Spleen (tissue), 11 donors: ENCODE data around the gene CNN2. TPM values are rescaled to one million over a fixed set of nuclear protein-coding genes. Genes with fewer than 3 reads are reported as not detected.
A peak's percentile ranks its signal among the peaks of the same experiment; 100 is the strongest.

Source experiments
- DNase-seq: peaks from one replicate; pipeline ENCODE4 v3.0.0-alpha.2; 2020
- H3K27ac ChIP-seq, 8 donors: fragments of 200-600 bp; sonication (generic) in 7 of 8; 1 replicate in 4 of 8; 2 replicates in 4 of 8; pipeline versions ENCODE4 v1.5.0 to v1.8.0; 2016 to 2021; ENCODE audit warnings: inconsistent platforms in 4 of 8, mild to moderate bottlenecking in 4 of 8, moderate library complexity in 1 of 8
- H3K27me3 ChIP-seq, 7 donors: fragments of 200-600 bp; sonication (generic) in 6 of 7; replicated peaks in 1 of 7; 1 replicate in 4 of 7; 2 replicates in 3 of 7; pipeline versions ENCODE4 v1.5.0 to v1.8.0; 2016 to 2021; ENCODE audit warnings: inconsistent platforms in 3 of 7, mild to moderate bottlenecking in 1 of 7
- H3K36me3 ChIP-seq, 6 donors: fragments of 200-600 bp; sonication (generic) in 5 of 6; 1 replicate in 4 of 6; 2 replicates in 2 of 6; pipeline versions ENCODE4 v1.5.0 to v1.8.0; 2016 to 2021; ENCODE audit warnings: inconsistent platforms in 2 of 6
- H3K4me1 ChIP-seq, 6 donors: fragments of 200-600 bp; sonication (generic) in 5 of 6; 1 replicate in 3 of 6; 2 replicates in 3 of 6; pipeline versions ENCODE4 v1.5.0 to v1.8.0; 2016 to 2021; ENCODE audit warnings: inconsistent platforms in 3 of 6
- H3K4me3 ChIP-seq, 8 donors: fragments of 200-600 bp; sonication (generic) in 7 of 8; 1 replicate in 4 of 8; 2 replicates in 4 of 8; pipeline versions ENCODE4 v1.5.0 to v1.8.0; 2016 to 2021; ENCODE audit warnings: inconsistent platforms in 4 of 8, mild to moderate bottlenecking in 4 of 8, moderate library complexity in 2 of 8
- H3K9me3 ChIP-seq, 8 donors: fragments of 200-600 bp; sonication (generic) in 7 of 8; 1 replicate in 4 of 8; 2 replicates in 4 of 8; pipeline versions ENCODE4 v1.5.0 to v1.8.0; 2016 to 2021; ENCODE audit warnings: inconsistent platforms in 4 of 8
- POLR2A ChIP-seq, 3 donors: fragments of 450-650 bp; IDR thresholded peaks; one replicate each; pipeline ENCODE4 v1.5.1; 2017; ENCODE audit warnings: antibody characterized with exemption in 3 of 3, mild to moderate bottlenecking in 1 of 3
- POLR2AphosphoS5 ChIP-seq, 3 donors: sonication (generic); formaldehyde crosslinking; IDR thresholded peaks; one replicate each; pipeline ENCODE4 v1.5.1; 2017; ENCODE audit warnings: antibody characterized with exemption in 3 of 3
- WGBS, 5 donors: extraction: QIAGEN DNeasy Blood & Tissue Kit in 3 of 5; methylation state at CpG; one replicate each; pipeline versions ENCODE4 v1.1.5 to v1.1.7; 2013 to 2018; 5-methylcytosine and 5-hydroxymethylcytosine counted together
- intact Hi-C: fragments of 100-400 bp; cut with DNase I; formaldehyde crosslinking; loops from one replicate; pipeline ENCODE4 v1.15.0; 2023; ENCODE audit warnings: low total_unique reads
- polyA plus RNA-seq, 3 donors: library from polyadenylated mRNA; stranded (reverse); fragments of 200-250 nt; gene quantifications; one replicate each; pipeline ENCODE4 v1.2.1, GENCODE V29; 2013
- total RNA-seq, 7 donors: library from RNA; depleted of rRNA in 3 of 7; stranded (reverse); fragments of >200 nt in 3 of 7; fragmentation: NEBNext Ultra II Directional in 4 of 7; extraction: Animal tissue kit (Norgen Biotek cat#: 25700) in 4 of 7; gene quantifications; one replicate each; pipeline versions ENCODE4 v1.1.0 to v1.2.1, GENCODE V29; 2016 to 2021
- TF ChIP-seq, protein P1 (sequence below), 11 experiments: fragments of 200-600 bp in 7 of 11; fragments of 450-650 bp in 4 of 11; sonication (generic) in 4 of 11; IDR thresholded peaks in 8 of 11; conservative IDR thresholded peaks in 3 of 11; 1 replicate in 7 of 11; 2 replicates in 4 of 11; pipeline versions ENCODE4 v1.4.0 to v1.8.0; 2016 to 2021; ENCODE audit warnings: antibody characterized with exemption in 11 of 11, inconsistent platforms in 4 of 11, mild to moderate bottlenecking in 1 of 11
- donor health status: healthy with polysubstance abuse.
- donor health status: DM: no; HTN: no; CAD: no; lungs with moderate emphysema.
- donor health status: DM: no; HTN: no; CAD: no.
- donor health status: Bipolar disorder and iron deficiency.
- donor health status: healthy.
- donor health status: DM: no; HTN: no; CAD: no.
- donor health status: DM: yes; HTN: yes; CAD: no.

CNN2 gene
- total and polyA plus RNA-seq, 10 donors: 102 to 296 (median 188) TPM

DNA sequence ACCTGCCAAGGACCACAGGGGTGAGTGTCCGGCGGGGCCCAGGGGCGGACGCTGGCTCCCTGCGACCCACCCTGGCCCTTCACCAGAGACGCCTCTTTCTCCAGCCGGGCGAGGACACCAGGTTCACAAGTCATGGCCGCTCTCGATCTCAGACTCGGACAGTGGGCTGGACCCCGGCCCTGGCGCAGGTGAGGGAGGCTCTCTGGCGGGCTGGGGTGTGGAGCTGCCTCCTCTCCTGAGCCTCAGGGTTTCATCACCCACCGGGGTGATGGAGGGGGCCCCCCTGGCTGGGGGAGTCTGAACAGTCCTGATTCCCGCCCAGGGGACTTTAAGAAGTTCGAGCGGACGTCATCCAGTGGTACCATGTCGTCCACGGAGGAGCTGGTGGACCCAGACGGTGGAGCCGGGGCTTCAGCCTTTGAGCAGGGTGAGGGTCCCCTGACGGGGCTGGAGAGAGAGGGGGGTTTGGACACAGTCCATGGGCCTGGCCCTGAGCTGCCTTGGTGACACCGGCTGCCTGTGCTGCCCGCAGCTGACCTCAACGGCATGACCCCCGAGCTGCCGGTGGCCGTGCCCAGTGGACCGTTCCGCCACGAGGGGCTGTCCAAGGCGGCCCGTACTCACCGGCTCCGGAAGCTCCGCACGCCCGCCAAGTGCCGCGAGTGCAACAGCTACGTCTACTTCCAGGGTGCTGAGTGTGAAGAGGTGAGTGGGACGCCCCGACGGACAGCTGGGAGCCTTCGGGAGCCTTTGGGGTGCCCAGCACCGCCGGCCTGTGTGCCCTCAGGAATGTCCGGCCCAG, 54.2 kb downstream of the CNN2 start:
- peak; percentile 82 for DNase-seq
- intact Hi-C loops: no loop called here
- TF ChIP-seq, protein P1, sequence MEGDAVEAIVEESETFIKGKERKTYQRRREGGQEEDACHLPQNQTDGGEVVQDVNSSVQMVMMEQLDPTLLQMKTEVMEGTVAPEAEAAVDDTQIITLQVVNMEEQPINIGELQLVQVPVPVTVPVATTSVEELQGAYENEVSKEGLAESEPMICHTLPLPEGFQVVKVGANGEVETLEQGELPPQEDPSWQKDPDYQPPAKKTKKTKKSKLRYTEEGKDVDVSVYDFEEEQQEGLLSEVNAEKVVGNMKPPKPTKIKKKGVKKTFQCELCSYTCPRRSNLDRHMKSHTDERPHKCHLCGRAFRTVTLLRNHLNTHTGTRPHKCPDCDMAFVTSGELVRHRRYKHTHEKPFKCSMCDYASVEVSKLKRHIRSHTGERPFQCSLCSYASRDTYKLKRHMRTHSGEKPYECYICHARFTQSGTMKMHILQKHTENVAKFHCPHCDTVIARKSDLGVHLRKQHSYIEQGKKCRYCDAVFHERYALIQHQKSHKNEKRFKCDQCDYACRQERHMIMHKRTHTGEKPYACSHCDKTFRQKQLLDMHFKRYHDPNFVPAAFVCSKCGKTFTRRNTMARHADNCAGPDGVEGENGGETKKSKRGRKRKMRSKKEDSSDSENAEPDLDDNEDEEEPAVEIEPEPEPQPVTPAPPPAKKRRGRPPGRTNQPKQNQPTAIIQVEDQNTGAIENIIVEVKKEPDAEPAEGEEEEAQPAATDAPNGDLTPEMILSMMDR (IDR thresholded peaks at IDR 0.05 in 8 of 11, conservative IDR thresholded peaks at IDR 0.05 in 3 of 11): no peak
- TF ChIP-seq POLR2A (IDR thresholded peaks at IDR 0.05) (no peak), POLR2AphosphoS5 (IDR thresholded peaks at IDR 0.05) (peak in 1 of 3 donors; percentile 5)

GRCh38 chr19:1081301-1082164, 55.1 kb downstream of the CNN2 start:
- H3K36me3 ChIP-seq: peaks cover 4 to 95% (median 77%) of the 10 kb centered on the region in 6 donors
- TF ChIP-seq POLR2A (IDR thresholded peaks at IDR 0.05): no peak
- TF ChIP-seq POLR2AphosphoS5 (IDR thresholded peaks at IDR 0.05): peak in 2 of 3 donors; percentile 36 to 74
- TF ChIP-seq, protein P1 (IDR thresholded peaks at IDR 0.05 in 8 of 11, conservative IDR thresholded peaks at IDR 0.05 in 3 of 11): no peak
- peak overlapping the region in 5 of 8 donors; percentile 26 to 97 (median 52) for H3K27ac ChIP-seq
- no peaks in the 10 kb centered on the region for H3K9me3 ChIP-seq
- WGBS, 5 donors: 84 to 90% (median 86%) methylated on average over 56 to 58 of the region's 58 CpGs
- H3K27me3 ChIP-seq: no peaks in the 10 kb centered on the region
- intact Hi-C loops: no loop called here
- DNase-seq: peak; percentile 92
- peaks cover 24 to 100% (median 83%) of the 10 kb centered on the region in 6 donors for H3K4me1 ChIP-seq
- peak overlapping the region in 1 of 8 donors; percentile 37 for H3K4me3 ChIP-seq

More for the DNA sequence above, 54.2 kb downstream of the CNN2 start:
- 91 to 97% (median 95%) methylated on average over 21 to 50 of the region's 50 CpGs for WGBS, 5 donors
- H3K4me3 ChIP-seq: no peak overlapping the region
- H3K9me3 ChIP-seq: no peaks in the 10 kb centered on the region
- peaks cover 32 to 100% (median 85%) of the 10 kb centered on the region in 6 donors for H3K4me1 ChIP-seq
- H3K27ac ChIP-seq: peak overlapping the region in 4 of 8 donors; percentile 26 to 97 (median 90)
- H3K36me3 ChIP-seq: peaks cover 0 to 95% (median 73%) of the 10 kb centered on the region in 6 donors
- no peaks in the 10 kb centered on the region for H3K27me3 ChIP-seq

DNA sequence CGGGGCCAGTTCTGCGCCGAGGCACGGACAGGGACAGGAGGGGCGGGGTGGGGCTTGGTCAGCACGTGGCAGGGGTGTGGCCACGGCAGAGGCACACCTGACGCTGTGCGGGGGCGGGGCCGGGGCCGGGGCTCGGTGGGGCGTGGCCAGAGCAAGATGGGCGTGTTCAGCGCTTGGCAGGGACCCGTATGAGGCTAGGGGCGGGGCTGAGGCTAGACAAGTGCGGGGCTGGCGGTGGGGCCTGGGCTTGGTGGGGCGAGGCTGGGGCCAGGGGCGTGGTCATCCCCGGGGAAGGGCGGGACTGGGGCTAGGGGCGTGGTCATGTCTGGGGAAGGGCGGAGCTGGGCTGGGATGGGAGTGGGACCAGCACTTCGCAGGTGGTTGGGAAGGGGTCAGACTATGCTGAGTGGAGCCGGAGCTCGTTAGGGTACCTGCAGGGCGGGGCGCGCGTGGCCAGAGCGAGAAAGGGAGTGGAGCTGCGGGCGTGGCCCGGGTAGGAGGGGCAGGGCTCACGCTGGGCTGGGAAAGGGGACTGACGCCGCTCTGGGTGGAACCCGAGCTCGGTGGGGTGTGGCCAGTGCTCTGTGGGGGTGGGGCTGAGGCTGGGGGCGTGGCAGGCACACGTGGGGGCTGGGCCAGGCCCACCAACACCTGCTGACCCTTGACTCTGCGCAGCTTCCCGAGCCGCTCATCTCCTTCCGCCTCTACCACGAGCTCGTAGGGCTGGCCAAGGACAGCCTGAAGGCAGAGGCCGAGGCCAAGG, 55.9 kb downstream of the CNN2 start:
- peak overlapping the region in 1 of 8 donors; percentile 37 for H3K4me3 ChIP-seq
- intact Hi-C loops: no loop called here

More for the DNA sequence above, 55.9 kb downstream of the CNN2 start:
- TF ChIP-seq, protein P1 (IDR thresholded peaks at IDR 0.05 in 8 of 11, conservative IDR thresholded peaks at IDR 0.05 in 3 of 11): no peak
- TF ChIP-seq POLR2AphosphoS5 (IDR thresholded peaks at IDR 0.05) (peak in 1 of 3 donors; percentile 2), POLR2A (IDR thresholded peaks at IDR 0.05) (no peak)
- Histone ChIP-seq H3K27me3 (no peaks in the 10 kb centered on the region), H3K27ac (peak overlapping the region in 5 of 8 donors; percentile 20 to 97 (median 52)), H3K36me3 (peaks cover 4 to 100% (median 84%) of the 10 kb centered on the region in 6 donors), H3K4me1 (peaks cover 19 to 100% (median 83%) of the 10 kb centered on the region in 6 donors), H3K9me3 (no peaks in the 10 kb centered on the region)
- DNase-seq: peak; percentile 90
- 34 to 67% (median 55%) methylated on average over 37 to 51 of the region's 51 CpGs for WGBS, 5 donors
